Loucy (cell line): ENCODE measurements around the gene CYTL1.

Experiments
- H2AFZ ChIP-seq: fragments of 200-600 bp; sonication (generic); 2 replicates; pipeline ENCODE4 v1.6.0; 2016; ENCODE audit warnings: antibody characterized with exemption, mild to moderate bottlenecking, low read length, moderate library complexity
- H3F3A ChIP-seq: fragments of 200-600 bp; 2 replicates; pipeline ENCODE4 v1.6.0; 2016; ENCODE audit warnings: antibody characterized with exemption, low read depth, mild to moderate bottlenecking
- H3K27me3 ChIP-seq: fragments of 200-600 bp; sonication (generic); 2 replicates; pipeline ENCODE4 v1.6.1; 2014; ENCODE audit warnings: low read length, mild to moderate bottlenecking; ENCODE audit not compliant: insufficient read depth, poor library complexity, severe bottlenecking
- H3K36me3 ChIP-seq: fragments of 200-600 bp; sonication (generic); 2 replicates; pipeline ENCODE4 v1.6.1; 2016; ENCODE audit warnings: low read length; ENCODE audit not compliant: insufficient read depth
- H3K4me1 ChIP-seq: fragments of 200-600 bp; sonication (generic); 2 replicates; pipeline ENCODE4 v1.5.1; 2014; ENCODE audit warnings: low read length, mild to moderate bottlenecking; ENCODE audit not compliant: insufficient read depth, poor library complexity, severe bottlenecking
- H3K4me2 ChIP-seq: fragments of 200-600 bp; sonication (generic); 2 replicates; pipeline ENCODE4 v1.6.0; 2014; ENCODE audit warnings: antibody characterized with exemption, low read length, low read depth, mild to moderate bottlenecking; ENCODE audit not compliant: poor library complexity, severe bottlenecking
- H3K4me3 ChIP-seq: fragments of 200-600 bp; sonication (generic); 2 replicates; pipeline ENCODE4 v1.5.1; 2014; ENCODE audit warnings: low read length, mild to moderate bottlenecking, mixed read lengths; ENCODE audit not compliant: poor library complexity, severe bottlenecking
- H3K79me2 ChIP-seq: fragments of 200-600 bp; sonication (generic); 2 replicates; pipeline ENCODE4 v1.6.1; 2014; ENCODE audit warnings: low read length; ENCODE audit not compliant: insufficient read depth
- H3K9ac ChIP-seq: fragments of 200-600 bp; sonication (generic); 2 replicates; pipeline ENCODE4 v1.6.0; 2014; ENCODE audit warnings: mild to moderate bottlenecking, low read depth, low read length, moderate library complexity; ENCODE audit not compliant: poor library complexity, severe bottlenecking
- H3K9me2 ChIP-seq: fragments of 200-600 bp; sonication (generic); replicated peaks from 2 replicates; pipeline ENCODE4 v1.6.1; 2016; ENCODE audit warnings: low read depth, low read length, mixed read lengths
- H3K9me3 ChIP-seq: fragments of 200-600 bp; sonication (generic); 2 replicates; pipeline ENCODE4 v1.6.1; 2014; ENCODE audit warnings: mild to moderate bottlenecking, antibody characterized with exemption, low read length, low read depth; ENCODE audit not compliant: insufficient read depth
- H4K20me1 ChIP-seq: fragments of 200-600 bp; sonication (generic); 2 replicates; pipeline ENCODE4 v1.6.0; 2014; ENCODE audit warnings: antibody characterized with exemption, low read length, mild to moderate bottlenecking; ENCODE audit not compliant: insufficient read depth, poor library complexity, severe bottlenecking
- CTCF ChIP-seq: fragments of 200-600 bp; sonication (generic); conservative IDR thresholded peaks from 2 replicates; pipeline ENCODE4 v1.5.1; 2014; ENCODE audit warnings: mild to moderate bottlenecking, antibody characterized with exemption, low read length
- EZH2phosphoT487 ChIP-seq: fragments of 200-600 bp; IDR thresholded peaks from 2 replicates; pipeline ENCODE4 v1.6.1; 2018; ENCODE audit warnings: antibody characterized with exemption, mild to moderate bottlenecking, moderate library complexity, borderline replicate concordance

CYTL1 gene

GRCh38 chr4:4986841-4987240, 32.4 kb downstream of the CYTL1 start:
- Histone ChIP-seq H3K27me3 (no peaks in the 10 kb centered on the region), H3K9ac (no peak overlapping the region), H3K9me2 (no peaks in the 10 kb centered on the region), H3K4me3 (no peak overlapping the region), H3K4me2 (no peak overlapping the region), H3K4me1 (no peaks in the 10 kb centered on the region), H4K20me1 (no peaks in the 10 kb centered on the region), H3K36me3 (no peaks in the 10 kb centered on the region), H3F3A (no peaks in the 10 kb centered on the region), H3K79me2 (no peaks in the 10 kb centered on the region), H3K9me3 (no peaks in the 10 kb centered on the region), H2AFZ (no peak overlapping the region)
- TF ChIP-seq EZH2phosphoT487 (no peak), CTCF (no peak)

DNA sequence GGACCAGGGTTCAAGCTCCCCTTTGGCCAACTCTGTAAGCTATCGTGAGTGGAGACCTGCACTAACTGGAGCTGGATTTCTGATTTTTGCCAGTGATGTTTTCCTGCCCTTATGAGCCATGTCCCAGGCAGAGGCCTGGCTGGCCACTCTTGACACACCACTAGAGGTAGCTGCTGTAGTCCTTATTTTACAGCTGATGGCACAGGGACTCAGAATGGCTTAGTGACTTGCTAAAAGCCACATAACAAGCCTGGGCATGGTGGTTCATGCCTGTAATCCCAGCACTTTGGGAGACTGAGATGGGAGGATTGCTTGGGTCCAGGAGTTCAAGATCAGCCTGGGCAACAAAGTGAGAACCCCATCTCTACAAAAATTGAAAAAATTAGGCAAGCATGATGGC, 33.4 kb downstream of the CYTL1 start:
- Histone ChIP-seq H3K4me1 (no peaks in the 10 kb centered on the region), H3K4me2 (no peak overlapping the region), H4K20me1 (no peaks in the 10 kb centered on the region), H3K27me3 (no peaks in the 10 kb centered on the region), H2AFZ (no peak overlapping the region), H3K4me3 (no peak overlapping the region), H3F3A (no peaks in the 10 kb centered on the region), H3K9me2 (no peaks in the 10 kb centered on the region), H3K9me3 (peaks cover 8% of the 10 kb centered on the region; the same call in 1 of the 2 replicates), H3K36me3 (no peaks in the 10 kb centered on the region), H3K9ac (no peak overlapping the region), H3K79me2 (no peaks in the 10 kb centered on the region)
- TF ChIP-seq CTCF (0 out of 2 replicates have a peak, but pooled peaks have one; percentile 10), EZH2phosphoT487 (no peak)

GRCh38 chr4:4985036-4985435, 34.2 kb downstream of the CYTL1 start:
- Histone ChIP-seq H3K79me2 (no peaks in the 10 kb centered on the region), H3K4me1 (no peaks in the 10 kb centered on the region), H3K4me2 (no peak overlapping the region), H3K9me3 (peaks cover 8% of the 10 kb centered on the region; the same call in 1 of the 2 replicates), H3F3A (no peaks in the 10 kb centered on the region), H3K27me3 (no peaks in the 10 kb centered on the region), H3K36me3 (no peaks in the 10 kb centered on the region), H2AFZ (no peak overlapping the region), H3K9me2 (no peaks in the 10 kb centered on the region), H3K9ac (no peak overlapping the region), H3K4me3 (no peak overlapping the region), H4K20me1 (no peaks in the 10 kb centered on the region)
- TF ChIP-seq EZH2phosphoT487 (no peak), CTCF (no peak)
